H1 (cell line): ENCODE data around the gene KRTAP10-2. TPM values are rescaled to one million over a fixed set of nuclear protein-coding genes. Genes with fewer than 3 reads are reported as not detected.

Experiments used
- CTCF ChIA-PET: fragments of 300-600 bp; sonication (Branson Sonifier 250); formaldehyde crosslinking; loops from one replicate; lab custom pipeline; 2021; ENCODE audit not compliant: partially characterized antibody; lab: Charles Lee
- POLR2A ChIA-PET: fragments of 300-600 bp; sonication (Branson Sonifier 250); formaldehyde crosslinking; loops from one replicate; lab custom pipeline; 2021; ENCODE audit warnings: inconsistent platforms; ENCODE audit not compliant: partially characterized antibody; lab: Charles Lee
- DNase-seq, 2 experiments: peaks; one replicate each; pipeline versions ENCODE4 v3.0.0 to v3.0.0-alpha.2; 2010 to 2022; ENCODE audit warnings: low spot score in 2 of 2, low read depth in 1 of 2, mixed read lengths in 1 of 2
- FAIRE-seq: peaks from 2 replicates; lab custom pipeline; 2011; peaks lifted over from hg19 to GRCh38; lab: Jason Lieb, UNC
- H2AFZ ChIP-seq: 2 replicates; pipeline ENCODE4 v1.8.1; 2012; ENCODE audit warnings: low read length, inconsistent platforms
- H2AK5ac ChIP-seq: 2 replicates; pipeline ENCODE4 v1.6.1; 2013; ENCODE audit warnings: low read depth, low read length
- H2BK120ac ChIP-seq: replicated peaks from 2 replicates; pipeline ENCODE3; 2013; ENCODE audit warnings: low read depth, low read length, inconsistent platforms
- H2BK12ac ChIP-seq: 2 replicates; pipeline ENCODE4 v1.6.1; 2013; ENCODE audit warnings: low read depth, low read length
- H2BK15ac ChIP-seq: 2 replicates; pipeline ENCODE4 v1.6.1; 2013; ENCODE audit warnings: low read length
- H2BK20ac ChIP-seq: 2 replicates; pipeline ENCODE4 v1.6.1; 2013; ENCODE audit warnings: low read length
- H2BK5ac ChIP-seq: 2 replicates; pipeline ENCODE4 v1.6.1; 2013; ENCODE audit warnings: low read depth, low read length
- H3K14ac ChIP-seq: 2 replicates; pipeline ENCODE4 v1.6.1; 2013; ENCODE audit warnings: inconsistent platforms; ENCODE audit not compliant: insufficient read length
- H3K18ac ChIP-seq: 2 replicates; pipeline ENCODE4 v1.6.1; 2013; ENCODE audit warnings: low read length; ENCODE audit errors: extremely low read depth
- H3K23ac ChIP-seq: 2 replicates; pipeline ENCODE4 v1.6.1; 2013; ENCODE audit warnings: inconsistent platforms; ENCODE audit not compliant: insufficient read length
- H3K23me2 ChIP-seq: 2 replicates; pipeline ENCODE4 v1.6.1; 2013; ENCODE audit warnings: low read depth, low read length
- H3K27ac ChIP-seq: 2 replicates; pipeline ENCODE4 v1.6.1; 2011; ENCODE audit warnings: low read depth, low read length, inconsistent platforms
- H3K27me3 ChIP-seq, 4 experiments: replicated peaks in 1 of 4; 1 replicate in 1 of 4; 2 replicates in 3 of 4; pipeline versions ENCODE4 v1.6.1 to v1.8.1; 2011 to 2013; ENCODE audit warnings: low read length in 3 of 4, mild to moderate bottlenecking in 3 of 4, inconsistent platforms in 2 of 4, mixed read lengths in 2 of 4, moderate library complexity in 1 of 4; ENCODE audit not compliant: control insufficient read depth in 3 of 4, insufficient read depth in 3 of 4; ENCODE audit errors: extremely low read depth in 1 of 4
- H3K36me3 ChIP-seq, 4 experiments: 2 replicates each; pipeline versions ENCODE4 v1.6.1 to v1.8.1; 2011 to 2013; ENCODE audit warnings: mild to moderate bottlenecking in 4 of 4, low read length in 3 of 4, moderate library complexity in 2 of 4, control low read depth in 1 of 4, inconsistent platforms in 1 of 4; ENCODE audit not compliant: insufficient read depth in 4 of 4, control insufficient read depth in 2 of 4
- H3K4ac ChIP-seq: replicated peaks from 2 replicates; pipeline ENCODE3; 2013; ENCODE audit warnings: low read length, low read depth, mixed read lengths, inconsistent platforms; ENCODE audit not compliant: insufficient read length
- H3K4me1 ChIP-seq, 4 experiments: replicated peaks in 1 of 4; 1 replicate in 1 of 4; 2 replicates in 3 of 4; pipeline versions ENCODE4 v1.6.1 to v1.8.1; 2011 to 2013; ENCODE audit warnings: low read length in 3 of 4, inconsistent platforms in 2 of 4, mixed read lengths in 1 of 4; ENCODE audit not compliant: insufficient read depth in 4 of 4, control insufficient read depth in 3 of 4
- H3K4me2 ChIP-seq, 2 experiments: 2 replicates each; pipeline versions ENCODE4 v1.6.1 to v1.8.1; 2011 to 2013; ENCODE audit warnings: low read depth in 2 of 2, low read length in 2 of 2, control low read depth in 1 of 2, inconsistent platforms in 1 of 2, mild to moderate bottlenecking in 1 of 2; ENCODE audit not compliant: insufficient read depth in 1 of 2
- H3K4me3 ChIP-seq, 4 experiments: fragments of 200-600, 300-600 bp in 1 of 4; sonication (generic), shearing (Covaris generic), sonication (Bioruptor Twin) in 1 of 4; 2 replicates each; pipeline versions ENCODE4 v1.5.1 to v1.8.1; 2011 to 2016; ENCODE audit warnings: low read length in 4 of 4, low read depth in 3 of 4, control low read depth in 2 of 4, inconsistent platforms in 2 of 4, mild to moderate bottlenecking in 2 of 4, mixed read lengths in 1 of 4, moderate library complexity in 1 of 4; ENCODE audit not compliant: insufficient read depth in 2 of 4; ENCODE audit errors: extremely low read depth in 1 of 4
- H3K56ac ChIP-seq: replicated peaks from 2 replicates; pipeline ENCODE3; 2013; ENCODE audit warnings: low read depth, mild to moderate bottlenecking, mixed read lengths, low read length, inconsistent platforms; ENCODE audit not compliant: insufficient read length
- H3K79me1 ChIP-seq: 2 replicates; pipeline ENCODE4 v1.6.1; 2013; ENCODE audit warnings: low read depth, low read length, control low read depth
- H3K79me2 ChIP-seq, 2 experiments: 2 replicates each; pipeline versions ENCODE4 v1.6.1 to v1.8.1; 2012 to 2013; ENCODE audit warnings: low read length in 2 of 2, mild to moderate bottlenecking in 2 of 2, inconsistent platforms in 1 of 2; ENCODE audit not compliant: insufficient read depth in 2 of 2, control insufficient read depth in 1 of 2
- H3K9ac ChIP-seq, 4 experiments: replicated peaks in 1 of 4; 1 replicate in 1 of 4; 2 replicates in 3 of 4; pipeline versions ENCODE4 v1.6.1 to v1.8.1; 2011 to 2013; ENCODE audit warnings: low read depth in 3 of 4, low read length in 3 of 4, control low read depth in 2 of 4, mild to moderate bottlenecking in 2 of 4, moderate library complexity in 2 of 4, inconsistent platforms in 1 of 4; ENCODE audit errors: extremely low read depth in 1 of 4
- H3K9me3 ChIP-seq, 2 experiments: 2 replicates each; pipeline versions ENCODE4 v1.6.1 to v1.8.1; 2012 to 2013; ENCODE audit warnings: mild to moderate bottlenecking in 2 of 2, moderate library complexity in 2 of 2, control low read depth in 1 of 2, inconsistent platforms in 1 of 2, low read depth in 1 of 2, low read length in 1 of 2, mixed read lengths in 1 of 2; ENCODE audit not compliant: insufficient read depth in 2 of 2
- H4K20me1 ChIP-seq, 2 experiments: replicated peaks in 1 of 2; 2 replicates each; pipeline versions ENCODE3 to v1.8.1; 2011 to 2013; ENCODE audit warnings: inconsistent platforms in 2 of 2, low read length in 2 of 2, mild to moderate bottlenecking in 1 of 2; ENCODE audit not compliant: insufficient read depth in 2 of 2, control insufficient read depth in 1 of 2
- H4K5ac ChIP-seq: 2 replicates; pipeline ENCODE4 v1.6.1; 2013; ENCODE audit warnings: low read length, low read depth, mixed read lengths, inconsistent platforms; ENCODE audit not compliant: insufficient read length
- H4K8ac ChIP-seq: 2 replicates; pipeline ENCODE4 v1.8.0; 2013; ENCODE audit warnings: mild to moderate bottlenecking, moderate library complexity, low read length, inconsistent platforms; ENCODE audit not compliant: insufficient read depth; ENCODE audit errors: extremely low read depth
- H4K91ac ChIP-seq: replicated peaks from 2 replicates; pipeline ENCODE3; 2013; ENCODE audit warnings: low read length, mixed read lengths, inconsistent platforms; ENCODE audit not compliant: insufficient read length
- ATF3 ChIP-seq: IDR thresholded peaks from 2 replicates; pipeline ENCODE4 v1.6.1; 2011; ENCODE audit warnings: low read depth, mild to moderate bottlenecking, low read length; ENCODE audit not compliant: insufficient read depth
- CHD2 ChIP-seq: IDR thresholded peaks from 2 replicates; pipeline ENCODE4 v1.6.1; 2012; ENCODE audit warnings: low read length, improper control_type of control experiment
- GTF2F1 ChIP-seq: IDR thresholded peaks from 2 replicates; pipeline ENCODE4 v1.6.1; 2012; ENCODE audit warnings: low read depth, low read length, improper control_type of control experiment, borderline replicate concordance
- JUND ChIP-seq: IDR thresholded peaks from 2 replicates; pipeline ENCODE4 v1.6.1; 2011; ENCODE audit warnings: mild to moderate bottlenecking, improper control_type of control experiment, low read length
- POLR2A ChIP-seq, 2 experiments: IDR thresholded peaks; 1 replicate in 1 of 2; 2 replicates in 1 of 2; pipeline ENCODE4 v1.6.1; 2011; ENCODE audit warnings: low read depth in 2 of 2, low read length in 2 of 2, mild to moderate bottlenecking in 2 of 2; ENCODE audit errors: control extremely low read depth in 1 of 2
- POLR2AphosphoS5 ChIP-seq: IDR thresholded peaks from 2 replicates; pipeline ENCODE4 v1.6.1; 2011; ENCODE audit warnings: low read depth, low read length
- SIN3A ChIP-seq, 2 experiments: IDR thresholded peaks in 1 of 2; conservative IDR thresholded peaks in 1 of 2; 2 replicates each; pipeline ENCODE4 v1.6.1; 2011 to 2012; ENCODE audit warnings: low read length in 2 of 2, improper control_type of control experiment in 1 of 2, low read depth in 1 of 2, mild to moderate bottlenecking in 1 of 2
- SIRT6 ChIP-seq: IDR thresholded peaks from one replicate; pipeline ENCODE4 v1.7.1; 2012; ENCODE audit warnings: low read length, inconsistent platforms
- TAF7 ChIP-seq: optimal IDR thresholded peaks from 2 replicates; pipeline ENCODE3; 2011; ENCODE audit warnings: low read depth, mild to moderate bottlenecking, inconsistent platforms, low read length, moderate library complexity, borderline replicate concordance
- WGBS, 2 experiments: shearing (Covaris generic) in 1 of 2; methylation state at CpG; one replicate each; pipeline versions ENCODE4 v1.1.6 to v1.1.7; 2013 to 2015; ENCODE audit warnings: low lambda C conversion rate in 2 of 2, mixed read lengths in 2 of 2, inconsistent platforms in 1 of 2, low coverage in 1 of 2, missing lambda C conversion rate in 1 of 2; ENCODE audit not compliant: insufficient replicate concordance in 2 of 2, insufficient coverage in 1 of 2, insufficient read length in 1 of 2; ENCODE audit errors: extremely low coverage in 1 of 2, missing lambda C conversion rate in 1 of 2; 5-methylcytosine and 5-hydroxymethylcytosine counted together
- polyA plus RNA-seq, 7 experiments: library from polyadenylated mRNA; depleted of rRNA in 3 of 7; stranded (reverse) in 5 of 7; unstranded in 2 of 7; fragments of >200 nt in 5 of 7; fragments of 200-250 nt in 2 of 7; gene quantifications; 1 replicate in 5 of 7; 2 replicates in 1 of 7; 4 replicates in 1 of 7; pipeline versions ENCODE4 v1.2.1 to v1.2.3, GENCODE V29; 2011 to 2013; ENCODE audit warnings: missing spikeins in 2 of 7, mixed read lengths in 2 of 7
- total RNA-seq: library from RNA; stranded (reverse); fragmentation: NEBNext Ultra II Directional; extraction: Animal tissue kit (Norgen Biotek cat#: 25700); gene quantifications from 2 replicates; pipeline ENCODE4 v1.2.1, GENCODE V29; 2021

Gene KRTAP10-2
- total and polyA plus RNA-seq, 2 of the 8 experiments (the other 6 are each of a cell fraction or from before 2014, with no cell fraction given), result 0.11 TPM; not detected in 1

GRCh38 chr21:44528634-44528995, 22.7 kb downstream of the KRTAP10-2 start:
- ChIA-PET CTCF (interaction anchor here (1.5 kb wide), 1 partner anchor 265 kb away, joined by 4 read pairs; no protein-coding TSS in a partner anchor), POLR2A (no interaction called here)
- H2BK12ac ChIP-seq, result no peak overlapping the region
- no peak overlapping the region for H2AK5ac ChIP-seq
- no peaks in the 10 kb centered on the region for H3K36me3 ChIP-seq
- H4K91ac ChIP-seq, result no peak overlapping the region
- H3K56ac ChIP-seq, result no peak overlapping the region
- H3K79me1 ChIP-seq, result no peaks in the 10 kb centered on the region; the same call in 1 of the 2 replicates
- H4K20me1 ChIP-seq, result peaks cover 0 to 2% of the 10 kb centered on the region in 2 experiments
- H3K9me3 ChIP-seq, result peaks cover 0 to 12% of the 10 kb centered on the region in 2 experiments; a peak in 1 of 4 replicates
- no peak overlapping the region for H2BK120ac ChIP-seq
- no peak overlapping the region for H2BK15ac ChIP-seq
- H3K23ac ChIP-seq, result no peak overlapping the region
- peaks cover 12% of the 10 kb centered on the region; the same call in 1 of the 2 replicates for H3K23me2 ChIP-seq
- H2BK5ac ChIP-seq, result no peak overlapping the region
- no peak overlapping the region for H2AFZ ChIP-seq
- no peaks in the 10 kb centered on the region for H3K79me2 ChIP-seq
- H3K27me3 ChIP-seq, result peaks cover 0 to 3% (median 0%) of the 10 kb centered on the region in 4 experiments; a peak in 1 of 7 replicates
- TF ChIP-seq GTF2F1, result no peak
- no peak for TF ChIP-seq TAF7
- no peak for TF ChIP-seq CHD2
- TF ChIP-seq POLR2A (IDR thresholded peaks at IDR 0.05; ENCODE audit: control extremely low read depth in 1 of 2, low read depth in 2 of 2, low read length in 2 of 2), result no peak
- no peak for TF ChIP-seq POLR2AphosphoS5
- TF ChIP-seq JUND, result no peak
- TF ChIP-seq SIRT6, result no peak
- TF ChIP-seq ATF3, result no peak
- TF ChIP-seq SIN3A (conservative IDR thresholded peaks at IDR 0.05 in 1 of 2, IDR thresholded peaks at IDR 0.05 in 1 of 2; ENCODE audit: low read depth in 1 of 2, low read length in 2 of 2), result no peak
- TF ChIP-seq, all 59 proteins: peak for 0
- no peak overlapping the region for H3K14ac ChIP-seq
- no peak overlapping the region; the same call in 1 of the 2 replicates for H4K8ac ChIP-seq
- no peak for DNase-seq
- H3K18ac ChIP-seq, result no peak overlapping the region
- no peak overlapping the region for H3K4me2 ChIP-seq
- H3K9ac ChIP-seq, result no peak overlapping the region
- H3K4me1 ChIP-seq, result peaks cover 0 to 3% (median 0%) of the 10 kb centered on the region in 4 experiments; a peak in 1 of 7 replicates
- no peak for FAIRE-seq
- no peak overlapping the region for H2BK20ac ChIP-seq
- no peak overlapping the region for H4K5ac ChIP-seq
- H3K4me3 ChIP-seq, result no peak overlapping the region
- WGBS, 2 experiments, result 87% methylated on average over 10 of the region's 10 CpGs; no CpG with 5 or more reads in 1 of the 2 experiments
- no peak overlapping the region for H3K4ac ChIP-seq
- H3K27ac ChIP-seq, result no peak overlapping the region
